Neural progenitor cell (in vitro differentiated cells): ENCODE results near the gene COX19.

Experiments used
- EZH2phosphoT487 ChIP-seq: fragments of 200-600 bp; sonication (generic); IDR thresholded peaks from 2 replicates; pipeline ENCODE4 v1.6.1; 2017; ENCODE audit warnings: antibody characterized with exemption
- TF ChIP-seq, protein P1 (sequence below): fragments of 200-600 bp; sonication (generic); IDR thresholded peaks from 2 replicates; pipeline ENCODE4 v1.5.1; 2017; ENCODE audit warnings: antibody characterized with exemption, mild to moderate bottlenecking

DNA sequence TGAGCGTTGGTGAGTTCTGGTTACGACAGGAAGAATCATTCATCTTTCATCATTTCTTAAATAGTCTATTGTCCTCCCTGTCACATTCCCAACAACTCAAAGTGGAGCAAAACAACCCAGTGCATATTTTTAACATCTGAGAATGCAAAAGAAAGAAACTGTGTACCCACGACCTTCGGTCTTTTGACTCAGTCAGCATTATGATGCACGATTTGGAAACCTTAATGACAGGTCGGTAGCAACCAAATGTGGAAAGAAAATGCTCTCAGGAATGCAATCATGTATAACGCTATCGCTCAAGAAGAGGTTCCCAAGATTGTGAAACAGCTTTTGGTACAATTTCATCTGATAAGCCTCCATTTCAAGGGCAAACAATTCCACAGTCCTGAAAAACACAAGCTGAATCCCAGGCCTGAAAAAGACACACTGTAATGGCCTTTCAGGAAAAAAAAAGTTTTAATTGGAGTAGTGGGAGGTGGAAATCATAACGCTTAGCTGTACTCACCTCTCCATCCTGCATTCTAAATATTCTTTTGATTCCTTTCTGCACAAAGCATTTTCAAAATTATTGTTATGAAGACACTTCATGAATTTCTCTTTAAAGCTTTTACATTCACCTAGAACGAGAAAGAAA lies 2.6 kb downstream of the COX19 start:
- no peak for TF ChIP-seq EZH2phosphoT487
- TF ChIP-seq, protein P1, sequence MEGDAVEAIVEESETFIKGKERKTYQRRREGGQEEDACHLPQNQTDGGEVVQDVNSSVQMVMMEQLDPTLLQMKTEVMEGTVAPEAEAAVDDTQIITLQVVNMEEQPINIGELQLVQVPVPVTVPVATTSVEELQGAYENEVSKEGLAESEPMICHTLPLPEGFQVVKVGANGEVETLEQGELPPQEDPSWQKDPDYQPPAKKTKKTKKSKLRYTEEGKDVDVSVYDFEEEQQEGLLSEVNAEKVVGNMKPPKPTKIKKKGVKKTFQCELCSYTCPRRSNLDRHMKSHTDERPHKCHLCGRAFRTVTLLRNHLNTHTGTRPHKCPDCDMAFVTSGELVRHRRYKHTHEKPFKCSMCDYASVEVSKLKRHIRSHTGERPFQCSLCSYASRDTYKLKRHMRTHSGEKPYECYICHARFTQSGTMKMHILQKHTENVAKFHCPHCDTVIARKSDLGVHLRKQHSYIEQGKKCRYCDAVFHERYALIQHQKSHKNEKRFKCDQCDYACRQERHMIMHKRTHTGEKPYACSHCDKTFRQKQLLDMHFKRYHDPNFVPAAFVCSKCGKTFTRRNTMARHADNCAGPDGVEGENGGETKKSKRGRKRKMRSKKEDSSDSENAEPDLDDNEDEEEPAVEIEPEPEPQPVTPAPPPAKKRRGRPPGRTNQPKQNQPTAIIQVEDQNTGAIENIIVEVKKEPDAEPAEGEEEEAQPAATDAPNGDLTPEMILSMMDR, result no peak
